H1 (cell line): Measurements from ENCODE around the gene PRKAB1. TPM values are rescaled to one million over a fixed set of nuclear protein-coding genes. Genes with fewer than 3 reads are reported as not detected.

Source experiments
- ATF2 ChIP-seq: IDR thresholded peaks from 2 replicates; pipeline ENCODE4 v1.6.1; 2012; ENCODE audit warnings: low read length, inconsistent platforms
- BCL11A ChIP-seq, 2 experiments: IDR thresholded peaks; one replicate each; pipeline ENCODE4 v1.6.1; 2011; ENCODE audit warnings: low read depth in 2 of 2, low read length in 2 of 2, mild to moderate bottlenecking in 2 of 2
- CTCF ChIP-seq, 3 experiments: IDR thresholded peaks; 1 replicate in 2 of 3; 2 replicates in 1 of 3; pipeline versions ENCODE4 v1.5.1 to v1.6.1; 2011; ENCODE audit warnings: low read length in 3 of 3, mild to moderate bottlenecking in 3 of 3, inconsistent platforms in 2 of 3, low read depth in 1 of 3, moderate library complexity in 1 of 3; ENCODE audit not compliant: insufficient read depth in 1 of 3; ENCODE audit errors: control extremely low read depth in 1 of 3
- E2F6 ChIP-seq: IDR thresholded peaks from 2 replicates; pipeline ENCODE4 v1.6.1; 2012; ENCODE audit warnings: inconsistent platforms
- EGR1 ChIP-seq: IDR thresholded peaks from 2 replicates; pipeline ENCODE4 v1.6.1; 2011; ENCODE audit warnings: low read depth, low read length, borderline replicate concordance
- EP300 ChIP-seq, 2 experiments: IDR thresholded peaks; 1 replicate in 1 of 2; 2 replicates in 1 of 2; pipeline ENCODE4 v1.6.1; 2011 to 2012; ENCODE audit warnings: low read depth in 2 of 2, low read length in 2 of 2, mild to moderate bottlenecking in 2 of 2, borderline replicate concordance in 1 of 2, inconsistent platforms in 1 of 2, moderate library complexity in 1 of 2
- KDM1A ChIP-seq: fragments of 200-600, 300-600 bp; sonication (generic); IDR thresholded peaks from 2 replicates; pipeline ENCODE4 v1.7.1; 2016; ENCODE audit warnings: mild to moderate bottlenecking, low read length, borderline replicate concordance
- polyA plus RNA-seq, 7 experiments: library from polyadenylated mRNA; depleted of rRNA in 3 of 7; stranded (reverse) in 5 of 7; unstranded in 2 of 7; fragments of >200 nt in 5 of 7; fragments of 200-250 nt in 2 of 7; gene quantifications; 1 replicate in 5 of 7; 2 replicates in 1 of 7; 4 replicates in 1 of 7; pipeline versions ENCODE4 v1.2.1 to v1.2.3, GENCODE V29; 2011 to 2013; ENCODE audit warnings: missing spikeins in 2 of 7, mixed read lengths in 2 of 7
- total RNA-seq: library from RNA; stranded (reverse); fragmentation: NEBNext Ultra II Directional; extraction: Animal tissue kit (Norgen Biotek cat#: 25700); gene quantifications from 2 replicates; pipeline ENCODE4 v1.2.1, GENCODE V29; 2021

The PRKAB1 gene
- total and polyA plus RNA-seq, 2 of the 8 experiments (the other 6 are each of a cell fraction or from before 2014, with no cell fraction given) = 24.0 to 32.1 TPM

GRCh38 chr12:119699199-119699760 is 31.3 kb downstream of the PRKAB1 start (continued):
- TF ChIP-seq ATF2 (no peak), BCL11A (IDR thresholded peaks at IDR 0.05; ENCODE audit: low read depth in 2 of 2, low read length in 2 of 2) (no peak), E2F6 (no peak), KDM1A (no peak), EGR1 (no peak), EP300 (IDR thresholded peaks at IDR 0.05; ENCODE audit: borderline replicate concordance in 1 of 2, low read depth in 2 of 2, low read length in 2 of 2) (no peak), CTCF (IDR thresholded peaks at IDR 0.05; ENCODE audit: control extremely low read depth in 1 of 3, insufficient read depth in 1 of 3, low read depth in 1 of 3, low read length in 3 of 3) (no peak)
